H9 (cell line): ENCODE results near the gene NCKAP5. TPM values are rescaled to one million over a fixed set of nuclear protein-coding genes. Genes with fewer than 3 reads are reported as not detected.

Experiments
- DNase-seq: peaks from one replicate; pipeline ENCODE4 v3.0.0-alpha.2; 2017
- H2AFZ ChIP-seq: one replicate; pipeline ENCODE4 v1.6.1; 2013; ENCODE audit warnings: mild to moderate bottlenecking, low read length, control low read depth, moderate library complexity
- H2AK5ac ChIP-seq: 2 replicates; pipeline ENCODE4 v1.6.1; 2013; ENCODE audit warnings: low read length, control low read depth, mixed read lengths; ENCODE audit not compliant: insufficient read length
- H2BK120ac ChIP-seq: one replicate; pipeline ENCODE4 v1.6.1; 2013; ENCODE audit warnings: low read depth, mild to moderate bottlenecking, low read length, control low read depth, inconsistent platforms; ENCODE audit not compliant: poor library complexity, severe bottlenecking
- H2BK12ac ChIP-seq: 2 replicates; pipeline ENCODE4 v1.6.1; 2013; ENCODE audit warnings: low read length, control low read depth, mixed read lengths, low read depth; ENCODE audit not compliant: insufficient read length
- H2BK15ac ChIP-seq: 2 replicates; pipeline ENCODE4 v1.6.1; 2013; ENCODE audit warnings: low read depth, low read length, control low read depth
- H2BK20ac ChIP-seq: one replicate; pipeline ENCODE4 v1.6.1; 2013; ENCODE audit warnings: low read depth, mild to moderate bottlenecking, low read length, control low read depth, inconsistent platforms; ENCODE audit not compliant: poor library complexity, severe bottlenecking
- H2BK5ac ChIP-seq: 2 replicates; pipeline ENCODE4 v1.6.1; 2013; ENCODE audit warnings: low read length, control low read depth, mixed read lengths; ENCODE audit not compliant: insufficient read length
- H3K14ac ChIP-seq: 2 replicates; pipeline ENCODE4 v1.6.1; 2013; ENCODE audit warnings: low read length, control low read depth; ENCODE audit not compliant: insufficient read depth
- H3K18ac ChIP-seq: 2 replicates; pipeline ENCODE4 v1.6.1; 2013; ENCODE audit warnings: low read depth, mild to moderate bottlenecking, mixed read lengths, low read length, control low read depth; ENCODE audit not compliant: insufficient read length
- H3K23ac ChIP-seq: 2 replicates; pipeline ENCODE4 v1.6.1; 2013; ENCODE audit warnings: low read length, control low read depth, mixed read lengths, low read depth; ENCODE audit not compliant: insufficient read length
- H3K23me2 ChIP-seq: 2 replicates; pipeline ENCODE4 v1.6.1; 2013; ENCODE audit warnings: low read depth, mild to moderate bottlenecking, mixed read lengths, low read length, control low read depth; ENCODE audit not compliant: insufficient read length, poor library complexity, severe bottlenecking
- H3K27ac ChIP-seq: 2 replicates; pipeline ENCODE4 v1.5.1; 2013; ENCODE audit warnings: low read length, control low read depth, mixed read lengths, low read depth; ENCODE audit not compliant: insufficient read length
- H3K27me3 ChIP-seq: 2 replicates; pipeline ENCODE4 v1.6.1; 2013; ENCODE audit warnings: low read length, control low read depth, inconsistent platforms; ENCODE audit not compliant: insufficient read depth
- H3K4ac ChIP-seq: 2 replicates; pipeline ENCODE4 v1.6.1; 2013; ENCODE audit warnings: low read depth, mild to moderate bottlenecking, control low read depth, inconsistent platforms, low read length, moderate library complexity
- H3K4me1 ChIP-seq: 2 replicates; pipeline ENCODE4 v1.6.1; 2013; ENCODE audit warnings: low read length, control low read depth, inconsistent platforms; ENCODE audit not compliant: insufficient read depth
- H3K4me2 ChIP-seq: 2 replicates; pipeline ENCODE4 v1.6.1; 2013; ENCODE audit warnings: low read length, control low read depth, mixed read lengths; ENCODE audit not compliant: insufficient read length, insufficient read depth
- H3K56ac ChIP-seq: 2 replicates; pipeline ENCODE4 v1.6.1; 2013; ENCODE audit warnings: low read depth, mild to moderate bottlenecking, mixed read lengths, low read length, control low read depth; ENCODE audit not compliant: insufficient read length
- H3K79me1 ChIP-seq: 2 replicates; pipeline ENCODE4 v1.6.1; 2013; ENCODE audit warnings: low read depth, mild to moderate bottlenecking, moderate library complexity, low read length, control low read depth, inconsistent platforms; ENCODE audit not compliant: insufficient read depth, poor library complexity, severe bottlenecking
- H3K79me2 ChIP-seq: 2 replicates; pipeline ENCODE4 v1.6.1; 2013; ENCODE audit warnings: low read length, control low read depth, inconsistent platforms; ENCODE audit not compliant: insufficient read depth
- H3K9ac ChIP-seq: 2 replicates; pipeline ENCODE4 v1.6.1; 2013; ENCODE audit warnings: low read length, control low read depth, mixed read lengths; ENCODE audit not compliant: insufficient read length; ENCODE audit errors: extremely low read depth
- H3K9me3 ChIP-seq: one replicate; pipeline ENCODE4 v1.6.1; 2013; ENCODE audit warnings: low read depth, low read length, inconsistent platforms; ENCODE audit not compliant: control insufficient read depth
- H3T11ph ChIP-seq: one replicate; pipeline ENCODE4 v1.6.1; 2013; ENCODE audit warnings: mild to moderate bottlenecking, low read length, control low read depth, inconsistent platforms
- H4K20me1 ChIP-seq: one replicate; pipeline ENCODE4 v1.6.1; 2013; ENCODE audit not compliant: control insufficient read depth, insufficient read length, insufficient read depth
- H4K5ac ChIP-seq: 2 replicates; pipeline ENCODE4 v1.6.1; 2013; ENCODE audit warnings: low read depth, mild to moderate bottlenecking, mixed read lengths, low read length, control low read depth; ENCODE audit not compliant: insufficient read length
- H4K8ac ChIP-seq: replicated peaks from 2 replicates; pipeline ENCODE4 v1.6.1; 2013; ENCODE audit warnings: low read length, control low read depth, mixed read lengths, low read depth; ENCODE audit not compliant: insufficient read length
- H4K91ac ChIP-seq: 2 replicates; pipeline ENCODE4 v1.6.1; 2013; ENCODE audit warnings: low read depth, mild to moderate bottlenecking, moderate library complexity, mixed read lengths, low read length, control low read depth; ENCODE audit not compliant: insufficient read length
- H3K27ac Mint-ChIP-seq, 3 experiments: 2 replicates in 2 of 3; 3 replicates in 1 of 3; pipeline ENCODE4 v1.8.0; 2020 to 2021; ENCODE audit warnings: mixed read lengths in 3 of 3, mild to moderate bottlenecking in 1 of 3, moderate library complexity in 1 of 3
- H3K27me3 Mint-ChIP-seq: 2 replicates; pipeline ENCODE4 v1.8.0; 2021; ENCODE audit warnings: low read depth, mild to moderate bottlenecking, moderate library complexity, mixed read lengths
- H3K36me3 Mint-ChIP-seq, 3 experiments: 2 replicates in 2 of 3; 3 replicates in 1 of 3; pipeline ENCODE4 v1.8.0; 2020 to 2021; ENCODE audit warnings: low read depth in 3 of 3, mixed read lengths in 3 of 3; ENCODE audit not compliant: insufficient read depth in 1 of 3
- H3K4me1 Mint-ChIP-seq, 2 experiments: 2 replicates each; pipeline ENCODE4 v1.8.0; 2020; ENCODE audit warnings: mixed read lengths in 2 of 2
- H3K4me3 Mint-ChIP-seq, 2 experiments: 2 replicates in 1 of 2; 3 replicates in 1 of 2; pipeline ENCODE4 v1.8.0; 2020 to 2021; ENCODE audit warnings: mild to moderate bottlenecking in 2 of 2, mixed read lengths in 2 of 2, moderate library complexity in 1 of 2
- H3K9me3 Mint-ChIP-seq, 2 experiments: 2 replicates in 1 of 2; 3 replicates in 1 of 2; pipeline ENCODE4 v1.8.0; 2020; ENCODE audit warnings: mild to moderate bottlenecking in 2 of 2, mixed read lengths in 2 of 2, moderate library complexity in 1 of 2
- total RNA-seq: library from RNA; stranded (reverse); gene quantifications from 2 replicates; pipeline ENCODE4 v1.2.1, GENCODE V29; 2021
- TF ChIP-seq, protein P1 (sequence below): fragments of 200-600 bp; sonication (generic); conservative IDR thresholded peaks from 3 replicates; pipeline ENCODE4 v1.8.0; 2021; ENCODE audit warnings: antibody characterized with exemption, mild to moderate bottlenecking

The NCKAP5 gene
- total RNA-seq, 1 experiment from 2014 or later: 0.26 TPM

DNA sequence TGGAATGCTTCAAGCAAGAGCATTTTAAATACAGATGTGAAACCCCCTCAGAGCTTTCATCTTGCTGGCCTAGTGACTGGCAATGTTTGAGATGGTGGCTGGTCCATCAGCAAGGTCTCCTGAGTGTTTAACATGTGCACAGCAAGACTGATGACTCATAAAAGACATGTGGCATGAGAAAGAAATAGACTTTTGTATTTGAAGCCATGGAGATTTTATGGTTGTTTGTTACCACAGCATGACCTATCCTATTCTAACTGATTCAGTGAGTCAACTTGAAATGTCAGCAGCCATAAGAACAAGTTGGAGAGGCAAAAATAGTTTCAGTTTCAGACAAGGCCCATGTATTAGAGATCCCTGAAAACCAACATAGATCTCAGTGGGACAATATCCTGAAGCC, 743.5 kb downstream of the NCKAP5 start:
- H3K9me3 Mint-ChIP-seq: no peaks in the 10 kb centered on the region
- Histone ChIP-seq H3K18ac (no peak overlapping the region), H3K56ac (no peak overlapping the region), H3K23me2 (no peaks in the 10 kb centered on the region), H3K23ac (no peak overlapping the region), H2BK5ac (no peak overlapping the region), H2AFZ (no peak overlapping the region), H4K8ac (no peak overlapping the region), H3K27ac (no peak overlapping the region), H3K4ac (no peak overlapping the region), H2BK20ac (no peak overlapping the region), H4K20me1 (no peaks in the 10 kb centered on the region), H3K9me3 (no peaks in the 10 kb centered on the region), H3K14ac (no peak overlapping the region), H3T11ph (no peak overlapping the region), H2BK15ac (no peak overlapping the region), H3K4me1 (no peaks in the 10 kb centered on the region), H4K91ac (no peak overlapping the region), H3K79me1 (no peaks in the 10 kb centered on the region), H3K9ac (no peak overlapping the region), H2AK5ac (no peak overlapping the region), H3K27me3 (no peaks in the 10 kb centered on the region), H3K79me2 (no peaks in the 10 kb centered on the region), H2BK12ac (no peak overlapping the region), H3K4me2 (no peak overlapping the region), H4K5ac (no peak overlapping the region), H2BK120ac (no peak overlapping the region)
- DNase-seq: no peak
- no peak overlapping the region for H3K4me3 Mint-ChIP-seq
- H3K4me1 Mint-ChIP-seq: peaks cover 2% of the 10 kb centered on the region in 2 experiments; a peak in 2 of 4 replicates
- TF ChIP-seq, protein P1, sequence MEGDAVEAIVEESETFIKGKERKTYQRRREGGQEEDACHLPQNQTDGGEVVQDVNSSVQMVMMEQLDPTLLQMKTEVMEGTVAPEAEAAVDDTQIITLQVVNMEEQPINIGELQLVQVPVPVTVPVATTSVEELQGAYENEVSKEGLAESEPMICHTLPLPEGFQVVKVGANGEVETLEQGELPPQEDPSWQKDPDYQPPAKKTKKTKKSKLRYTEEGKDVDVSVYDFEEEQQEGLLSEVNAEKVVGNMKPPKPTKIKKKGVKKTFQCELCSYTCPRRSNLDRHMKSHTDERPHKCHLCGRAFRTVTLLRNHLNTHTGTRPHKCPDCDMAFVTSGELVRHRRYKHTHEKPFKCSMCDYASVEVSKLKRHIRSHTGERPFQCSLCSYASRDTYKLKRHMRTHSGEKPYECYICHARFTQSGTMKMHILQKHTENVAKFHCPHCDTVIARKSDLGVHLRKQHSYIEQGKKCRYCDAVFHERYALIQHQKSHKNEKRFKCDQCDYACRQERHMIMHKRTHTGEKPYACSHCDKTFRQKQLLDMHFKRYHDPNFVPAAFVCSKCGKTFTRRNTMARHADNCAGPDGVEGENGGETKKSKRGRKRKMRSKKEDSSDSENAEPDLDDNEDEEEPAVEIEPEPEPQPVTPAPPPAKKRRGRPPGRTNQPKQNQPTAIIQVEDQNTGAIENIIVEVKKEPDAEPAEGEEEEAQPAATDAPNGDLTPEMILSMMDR: no peak
- no peak overlapping the region for H3K27ac Mint-ChIP-seq
- H3K36me3 Mint-ChIP-seq: no peaks in the 10 kb centered on the region; a peak in 2 of 7 replicates
- no peaks in the 10 kb centered on the region for H3K27me3 Mint-ChIP-seq
